NCI-H2107 (cell line): ENCODE data around the gene GADD45B.
"Not testable (repeated sequence)": the region's sequence is repeated elsewhere in the genome, so short reads cannot be mapped to it uniquely, and the experiment has no call there.

Experiments
- DNase-seq: peaks from one replicate; lab custom pipeline; 2025; lab: John Stamatoyannopoulos, UW

Gene GADD45B

DNA sequence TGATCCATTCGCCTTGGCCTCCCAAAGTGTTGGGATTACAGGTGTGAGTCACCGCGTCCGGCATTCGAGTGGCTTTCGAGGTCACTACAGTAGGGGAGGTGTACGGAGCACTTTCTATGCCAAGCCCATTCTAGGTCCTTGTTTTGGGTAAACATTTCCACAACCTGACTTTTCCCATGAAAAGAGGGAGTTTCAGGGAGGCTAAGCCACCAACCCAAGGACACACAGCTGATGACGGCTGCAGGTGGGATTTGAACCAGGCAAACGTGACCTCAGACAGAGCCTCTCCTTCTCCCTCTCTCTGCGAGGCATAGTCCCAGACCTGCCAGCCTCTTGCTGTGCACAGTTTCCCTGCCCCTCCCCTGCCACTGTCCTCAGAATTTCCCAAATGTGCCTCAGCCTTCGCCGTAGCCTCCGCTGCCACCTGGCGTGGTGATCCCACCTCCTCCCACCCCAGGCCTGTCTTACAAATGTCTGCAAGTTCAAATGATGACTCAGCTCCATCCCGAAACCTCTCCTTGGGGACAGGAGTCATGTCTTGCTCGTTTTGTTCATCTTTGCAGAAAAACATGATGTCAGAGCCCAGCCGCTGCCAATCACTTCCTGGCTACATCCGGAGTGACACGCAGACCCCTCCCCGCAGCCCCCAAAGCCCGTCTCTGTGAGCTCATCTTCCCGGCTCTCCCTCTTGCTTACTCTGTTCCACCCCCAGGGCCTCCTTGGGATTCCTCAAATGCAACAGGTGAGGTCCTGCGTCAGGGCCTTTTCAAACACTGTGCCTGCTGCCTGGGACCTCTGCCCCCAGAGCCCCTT, 6.6 kb upstream of the GADD45B start:
- no peak for DNase-seq

DNA sequence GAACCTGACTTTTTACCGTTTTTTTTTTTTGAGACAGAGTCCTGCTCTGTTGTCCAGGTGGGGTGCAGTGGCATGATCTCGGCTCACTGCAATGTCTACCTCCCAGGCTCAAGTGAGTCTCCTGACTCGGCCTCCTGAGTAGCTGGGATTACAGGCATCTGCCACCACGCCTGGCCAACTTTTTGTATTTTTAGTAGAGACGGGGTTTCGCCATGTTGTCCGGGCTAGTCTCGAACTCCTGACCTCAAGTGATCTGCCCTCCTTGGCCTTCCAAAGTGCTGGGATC, 6.1 kb upstream of the GADD45B start:
- DNase-seq: not testable (repeated sequence)

DNA sequence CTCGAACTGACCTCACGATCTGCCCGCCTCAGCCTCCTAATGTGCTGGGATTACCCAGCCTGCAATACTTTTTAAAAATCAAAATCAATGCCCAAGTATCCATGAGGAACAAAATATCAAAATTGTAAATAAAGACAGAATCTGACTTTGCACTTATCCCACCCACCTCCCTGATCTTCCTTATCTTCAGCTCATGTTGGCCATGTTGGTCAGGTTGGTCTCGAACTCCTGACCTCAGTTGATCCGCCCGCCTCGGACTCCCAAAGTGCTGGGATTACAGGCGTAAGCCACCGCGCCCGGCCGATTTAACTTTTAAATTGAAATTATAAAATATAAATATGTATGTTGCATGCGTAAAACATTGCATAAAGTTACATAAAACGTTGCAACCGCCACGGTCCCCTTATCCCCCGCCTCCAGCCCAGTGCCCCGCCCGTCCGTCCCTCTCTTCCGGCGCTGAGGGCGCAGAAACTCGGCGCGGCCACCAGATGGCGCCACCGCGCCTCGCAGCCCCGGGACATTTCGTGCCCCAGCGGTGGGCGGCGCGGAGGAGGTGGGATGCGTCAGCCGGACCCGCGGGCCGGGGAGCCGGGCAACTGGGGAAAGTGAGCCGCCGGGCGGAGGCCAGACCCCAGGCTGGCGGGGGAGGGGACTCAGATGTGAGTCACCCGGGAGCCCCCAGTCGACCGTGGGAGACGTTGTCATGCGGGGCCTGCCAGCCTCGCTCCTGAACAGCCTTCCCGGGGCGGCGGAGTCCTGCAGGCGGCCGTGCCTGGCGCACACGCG, 1.5 kb upstream of the GADD45B start:
- no peak for DNase-seq

DNA sequence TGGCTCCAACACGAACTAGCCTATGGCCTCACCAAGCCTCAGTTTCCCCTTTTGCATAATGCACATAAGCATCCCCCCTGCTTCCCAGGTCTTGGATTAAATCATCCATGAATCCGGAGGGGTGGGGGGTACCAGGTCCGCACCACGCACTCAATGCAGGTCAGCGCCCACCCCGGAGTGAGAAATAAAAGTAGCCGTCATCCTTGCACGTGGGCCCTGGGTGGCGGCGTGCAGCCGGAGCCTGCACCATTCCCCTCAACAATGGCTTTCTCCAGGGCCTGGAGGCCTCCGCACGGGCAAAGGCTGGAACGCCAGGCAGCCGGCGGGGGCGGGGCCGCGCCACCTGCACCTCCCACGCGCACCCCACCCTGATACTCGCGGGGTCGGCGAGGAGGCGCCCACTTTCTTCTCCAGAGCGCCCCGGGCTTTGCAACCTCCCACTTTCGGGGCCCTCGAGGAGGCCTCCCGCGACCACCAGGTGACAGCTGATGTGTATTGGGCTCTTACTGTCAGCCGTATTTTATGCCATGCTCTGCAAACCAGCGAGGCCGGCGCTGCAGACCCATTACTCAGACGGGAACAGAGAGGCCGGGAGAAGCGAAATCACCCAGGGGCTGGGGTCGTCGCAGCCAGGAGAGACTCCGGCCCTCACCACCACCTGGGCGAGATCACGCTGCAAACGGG, 767 bp upstream of the GADD45B start:
- DNase-seq: no peak

DNA sequence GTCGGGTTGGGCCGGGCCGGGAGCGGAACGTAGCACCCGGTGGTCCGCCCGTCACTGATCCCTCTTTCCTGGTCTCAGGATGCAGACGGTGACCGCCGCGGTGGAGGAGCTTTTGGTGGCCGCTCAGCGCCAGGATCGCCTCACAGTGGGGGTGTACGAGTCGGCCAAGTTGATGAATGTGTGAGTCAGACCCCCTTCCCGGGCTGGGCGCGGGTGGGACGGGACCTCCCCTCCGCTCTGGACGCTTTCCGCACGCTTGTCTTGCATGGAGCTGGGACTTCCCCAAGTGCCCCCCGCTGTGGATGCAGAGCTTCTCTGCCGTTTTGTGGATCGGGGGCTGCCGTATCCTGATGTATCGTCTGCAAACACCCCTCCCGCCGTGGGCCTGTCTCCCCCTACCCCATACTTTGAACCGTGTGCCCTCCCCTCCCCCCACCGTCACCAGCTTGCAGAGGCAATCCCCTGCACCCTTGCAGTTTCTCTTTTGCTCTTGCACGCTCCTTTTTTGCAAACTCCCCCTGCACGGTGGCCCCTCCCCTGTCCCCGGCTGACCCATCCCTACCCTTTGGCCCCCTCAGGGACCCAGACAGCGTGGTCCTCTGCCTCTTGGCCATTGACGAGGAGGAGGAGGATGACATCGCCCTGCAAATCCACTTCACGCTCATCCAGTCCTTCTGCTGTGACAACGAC, 669 bp downstream of the GADD45B start:
- DNase-seq: no peak

DNA sequence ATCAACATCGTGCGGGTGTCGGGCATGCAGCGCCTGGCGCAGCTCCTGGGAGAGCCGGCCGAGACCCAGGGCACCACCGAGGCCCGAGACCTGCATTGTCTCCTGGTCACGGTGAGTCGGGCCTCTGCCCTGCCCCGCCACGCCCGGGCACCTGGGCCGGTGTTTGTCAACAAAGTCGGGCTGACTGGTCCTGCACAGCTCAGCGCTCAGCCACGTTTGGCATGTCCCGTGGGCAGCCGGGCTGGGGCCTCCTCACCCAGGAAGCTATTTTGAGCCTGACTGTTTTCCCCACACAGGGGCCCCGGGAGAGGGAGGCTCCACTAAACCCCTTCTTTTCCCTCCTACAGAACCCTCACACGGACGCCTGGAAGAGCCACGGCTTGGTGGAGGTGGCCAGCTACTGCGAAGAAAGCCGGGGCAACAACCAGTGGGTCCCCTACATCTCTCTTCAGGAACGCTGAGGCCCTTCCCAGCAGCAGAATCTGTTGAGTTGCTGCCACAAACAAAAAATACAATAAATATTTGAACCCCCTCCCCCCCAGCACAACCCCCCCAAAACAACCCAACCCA, 1.3 kb downstream of the GADD45B start:
- DNase-seq: no peak

DNA sequence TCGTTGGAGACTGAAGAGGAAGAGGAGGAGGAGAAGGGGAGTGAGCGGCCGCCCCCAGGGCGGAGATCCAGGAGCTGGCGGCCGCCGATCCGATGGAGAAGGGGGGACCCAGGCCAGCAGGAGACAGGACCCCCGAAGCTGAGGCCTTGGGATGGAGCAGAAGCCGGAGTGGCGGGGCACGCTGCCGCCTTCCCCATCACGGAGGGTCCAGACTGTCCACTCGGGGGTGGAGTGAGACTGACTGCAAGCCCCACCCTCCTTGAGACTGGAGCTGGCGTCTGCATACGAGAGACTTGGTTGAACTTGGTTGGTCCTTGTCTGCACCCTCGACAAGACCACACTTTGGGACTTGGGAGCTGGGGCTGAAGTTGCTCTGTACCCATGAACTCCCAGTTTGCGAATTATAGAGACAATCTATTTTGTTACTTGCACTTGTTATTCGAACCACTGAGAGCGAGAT, 1.8 kb downstream of the GADD45B start:
- no peak for DNase-seq

GRCh38 chr19:2478278-2478755, 2.4 kb downstream of the GADD45B start:
- no peak for DNase-seq

- no peak for DNase-seq
These were observed 3.0 kb downstream of the GADD45B start for GRCh38 chr19:2478756-2479555.

DNA sequence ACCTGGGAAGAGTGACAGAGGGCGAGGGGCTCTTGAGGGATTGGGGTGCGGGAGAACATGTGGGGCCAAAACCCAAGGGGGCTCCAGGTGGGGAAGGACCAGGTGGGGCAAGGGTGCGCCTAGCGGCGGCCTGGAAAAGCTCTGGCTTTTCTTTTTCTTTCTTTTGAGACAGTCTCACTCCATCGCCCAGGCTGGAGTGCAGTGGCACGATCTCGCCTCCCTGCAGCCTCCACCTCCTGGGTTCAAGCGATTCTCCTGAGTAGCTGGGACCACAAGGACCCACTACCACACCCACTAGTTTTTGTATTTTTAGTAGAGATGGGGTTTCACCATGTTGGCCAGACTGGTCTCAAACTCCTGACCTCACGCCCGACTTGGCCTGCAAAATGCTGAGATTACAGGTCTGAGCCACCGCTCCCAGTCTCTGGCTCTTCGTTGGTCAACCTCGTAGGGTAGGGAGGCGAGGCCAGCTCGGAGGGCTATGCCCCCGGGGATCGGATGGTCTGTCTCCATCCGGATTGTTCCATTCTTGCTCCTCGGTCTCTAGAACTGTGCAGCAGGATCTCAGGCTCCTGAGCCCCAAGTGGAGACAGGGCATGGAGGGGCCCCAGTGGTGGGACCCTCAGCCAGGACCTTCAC, 3.7 kb downstream of the GADD45B start:
- DNase-seq: no peak

DNA sequence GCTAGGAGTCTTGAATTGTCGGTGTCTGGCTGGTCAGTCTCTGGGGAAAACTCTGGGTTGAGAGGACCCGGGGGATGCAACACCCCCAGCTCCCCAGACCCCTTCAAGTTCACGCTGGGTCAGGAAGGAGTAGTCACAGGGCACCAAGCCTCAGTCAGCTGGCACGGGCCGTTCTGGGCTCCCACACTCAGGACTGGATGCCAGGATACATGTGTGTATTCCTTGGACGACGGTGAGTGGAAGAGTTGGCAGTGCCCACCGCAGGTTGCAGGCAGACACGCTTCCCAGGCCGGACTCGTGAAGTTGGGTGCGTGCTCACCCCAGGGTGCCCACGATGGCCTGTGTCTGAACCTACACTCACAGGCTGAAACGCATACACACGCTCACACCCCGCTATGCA, 5.5 kb downstream of the GADD45B start:
- no peak for DNase-seq

GRCh38 chr19:2482354-2483038, 6.6 kb downstream of the GADD45B start:
- DNase-seq: no peak

GRCh38 chr19:2483084-2483483, 7.2 kb downstream of the GADD45B start:
- no peak for DNase-seq

DNA sequence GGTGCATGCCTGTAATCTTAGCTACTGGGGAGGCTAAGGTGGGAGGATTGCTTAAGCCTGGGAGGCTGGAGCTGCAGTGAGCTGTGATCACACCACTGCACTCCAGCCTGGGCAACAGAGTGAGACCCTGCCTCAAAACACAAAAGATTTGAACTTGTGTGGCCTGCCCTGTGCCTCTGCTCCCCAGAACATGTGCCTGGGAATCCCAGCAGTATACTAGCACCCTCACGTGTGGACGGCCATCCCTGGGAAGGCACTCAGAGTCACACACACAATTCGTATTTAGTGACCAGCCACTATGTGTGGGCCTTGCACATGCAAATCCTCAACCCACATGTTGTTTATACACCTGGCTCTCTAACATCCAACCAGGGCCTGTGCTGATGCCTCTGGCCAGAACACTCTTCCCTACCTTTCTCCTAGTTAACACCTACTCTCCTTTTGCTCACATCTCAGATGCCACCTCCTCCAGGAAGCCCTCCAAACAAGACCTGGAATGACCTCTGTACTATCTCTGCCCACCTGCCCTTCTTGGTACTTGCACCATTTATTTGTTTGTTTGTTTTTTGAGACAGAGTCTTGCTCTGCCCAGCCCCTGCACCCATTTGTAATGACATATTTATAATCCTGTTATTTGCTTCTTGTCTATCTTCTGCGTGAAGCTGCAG, 7.7 kb downstream of the GADD45B start:
- no peak for DNase-seq

GRCh38 chr19:2484178-2484937, 8.4 kb downstream of the GADD45B start:
- no peak for DNase-seq

GRCh38 chr19:2485428-2485827, 9.5 kb downstream of the GADD45B start:
- DNase-seq: no peak

GRCh38 chr19:2487090-2487489, 11.2 kb downstream of the GADD45B start:
- no peak for DNase-seq

DNA sequence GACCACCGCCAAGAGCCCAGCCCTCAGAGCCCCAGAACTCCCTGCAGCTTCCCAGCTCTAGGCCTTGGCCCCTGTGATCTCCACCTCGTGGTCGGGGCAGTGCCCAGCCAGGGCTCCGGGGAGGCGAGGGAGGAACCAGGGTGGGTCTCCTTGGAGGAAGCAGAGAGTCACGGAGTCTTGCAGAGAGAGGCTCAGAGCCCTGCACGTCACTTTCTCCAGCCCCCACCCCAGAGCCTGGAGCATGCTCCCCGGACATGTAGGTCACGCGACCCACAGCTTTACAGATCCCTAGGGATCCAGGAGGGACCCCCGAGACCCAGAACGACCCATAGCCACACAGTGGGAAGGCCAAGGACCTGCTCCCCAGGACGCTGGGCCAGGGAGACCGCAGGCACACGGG, 11.9 kb downstream of the GADD45B start:
- no peak for DNase-seq
